Measurements from ENCODE around the gene GUCY1A2. TPM values are rescaled to one million over a fixed set of nuclear protein-coding genes. Genes with fewer than 3 reads are reported as not detected.

Gene GUCY1A2
- total RNA-seq, 1 donor, result under 0.01 TPM

GRCh38 chr11:107011977-107012376, 6.3 kb downstream of the GUCY1A2 start:
- H3K4me3 ChIP-seq (ENCODE audit: insufficient read depth, low read length), result no peak overlapping the region
- H3K4me2 ChIP-seq (ENCODE audit: insufficient read depth, low read length), result no peak overlapping the region
- no peak overlapping the region for H3K27ac ChIP-seq (ENCODE audit: low read depth, low read length)
- TF ChIP-seq, protein P1, sequence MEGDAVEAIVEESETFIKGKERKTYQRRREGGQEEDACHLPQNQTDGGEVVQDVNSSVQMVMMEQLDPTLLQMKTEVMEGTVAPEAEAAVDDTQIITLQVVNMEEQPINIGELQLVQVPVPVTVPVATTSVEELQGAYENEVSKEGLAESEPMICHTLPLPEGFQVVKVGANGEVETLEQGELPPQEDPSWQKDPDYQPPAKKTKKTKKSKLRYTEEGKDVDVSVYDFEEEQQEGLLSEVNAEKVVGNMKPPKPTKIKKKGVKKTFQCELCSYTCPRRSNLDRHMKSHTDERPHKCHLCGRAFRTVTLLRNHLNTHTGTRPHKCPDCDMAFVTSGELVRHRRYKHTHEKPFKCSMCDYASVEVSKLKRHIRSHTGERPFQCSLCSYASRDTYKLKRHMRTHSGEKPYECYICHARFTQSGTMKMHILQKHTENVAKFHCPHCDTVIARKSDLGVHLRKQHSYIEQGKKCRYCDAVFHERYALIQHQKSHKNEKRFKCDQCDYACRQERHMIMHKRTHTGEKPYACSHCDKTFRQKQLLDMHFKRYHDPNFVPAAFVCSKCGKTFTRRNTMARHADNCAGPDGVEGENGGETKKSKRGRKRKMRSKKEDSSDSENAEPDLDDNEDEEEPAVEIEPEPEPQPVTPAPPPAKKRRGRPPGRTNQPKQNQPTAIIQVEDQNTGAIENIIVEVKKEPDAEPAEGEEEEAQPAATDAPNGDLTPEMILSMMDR (IDR thresholded peaks at IDR 0.05; ENCODE audit: extremely low read depth, low read depth, low read length), result no peak
- no peak overlapping the region for H2AFZ ChIP-seq (ENCODE audit: low read length)
- H3K79me2 ChIP-seq (ENCODE audit: insufficient read depth, low read length), result no peaks in the 10 kb centered on the region
- no peaks in the 10 kb centered on the region for H3K36me3 ChIP-seq (ENCODE audit: insufficient read depth, low read length)
- no peaks in the 10 kb centered on the region for H3K4me1 ChIP-seq (ENCODE audit: insufficient read depth, low read length)
- H4K20me1 ChIP-seq (ENCODE audit: insufficient read depth, low read length), result no peaks in the 10 kb centered on the region
- no peak for DNase-seq (ENCODE audit: insufficient read length, low spot score, missing footprints)
- H3K27me3 ChIP-seq (ENCODE audit: insufficient read depth, low read length), result peaks cover 10% of the 10 kb centered on the region
- H3K9me3 ChIP-seq (ENCODE audit: low read depth, low read length), result no peaks in the 10 kb centered on the region

DNA sequence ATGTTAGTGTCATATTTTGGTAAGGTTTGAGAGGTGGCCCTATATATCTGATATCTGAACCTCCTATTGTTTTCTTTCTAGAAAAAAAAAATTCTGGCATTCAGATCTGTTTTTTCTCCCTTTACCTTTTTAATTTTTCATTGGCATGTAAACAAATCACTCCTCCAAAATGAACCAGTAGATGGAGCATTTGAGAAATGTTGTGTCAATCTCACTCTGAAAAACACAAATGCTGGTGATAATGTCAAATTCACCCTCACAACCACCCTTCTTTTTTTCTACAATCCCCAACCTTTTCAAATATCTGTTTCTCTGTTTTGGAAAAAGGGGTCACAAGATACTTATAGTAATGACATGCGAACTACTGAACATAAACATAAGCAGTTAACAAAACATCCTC, 9.1 kb downstream of the GUCY1A2 start:
- H2AFZ ChIP-seq (ENCODE audit: low read length), result no peak overlapping the region
- no peak overlapping the region for H3K4me3 ChIP-seq (ENCODE audit: insufficient read depth, low read length)
- TF ChIP-seq, protein P1 (IDR thresholded peaks at IDR 0.05; ENCODE audit: extremely low read depth, low read depth, low read length), result no peak
- no peaks in the 10 kb centered on the region for H3K27me3 ChIP-seq (ENCODE audit: insufficient read depth, low read length)
- H3K27ac ChIP-seq (ENCODE audit: low read depth, low read length), result no peak overlapping the region
- no peaks in the 10 kb centered on the region for H3K36me3 ChIP-seq (ENCODE audit: insufficient read depth, low read length)
- no peaks in the 10 kb centered on the region for H3K4me1 ChIP-seq (ENCODE audit: insufficient read depth, low read length)
- DNase-seq (ENCODE audit: insufficient read length, low spot score, missing footprints), result no peak
- no peaks in the 10 kb centered on the region for H4K20me1 ChIP-seq (ENCODE audit: insufficient read depth, low read length)
- H3K9me3 ChIP-seq (ENCODE audit: low read depth, low read length), result no peaks in the 10 kb centered on the region
- H3K4me2 ChIP-seq (ENCODE audit: insufficient read depth, low read length), result no peak overlapping the region
- no peaks in the 10 kb centered on the region for H3K79me2 ChIP-seq (ENCODE audit: insufficient read depth, low read length)

DNA sequence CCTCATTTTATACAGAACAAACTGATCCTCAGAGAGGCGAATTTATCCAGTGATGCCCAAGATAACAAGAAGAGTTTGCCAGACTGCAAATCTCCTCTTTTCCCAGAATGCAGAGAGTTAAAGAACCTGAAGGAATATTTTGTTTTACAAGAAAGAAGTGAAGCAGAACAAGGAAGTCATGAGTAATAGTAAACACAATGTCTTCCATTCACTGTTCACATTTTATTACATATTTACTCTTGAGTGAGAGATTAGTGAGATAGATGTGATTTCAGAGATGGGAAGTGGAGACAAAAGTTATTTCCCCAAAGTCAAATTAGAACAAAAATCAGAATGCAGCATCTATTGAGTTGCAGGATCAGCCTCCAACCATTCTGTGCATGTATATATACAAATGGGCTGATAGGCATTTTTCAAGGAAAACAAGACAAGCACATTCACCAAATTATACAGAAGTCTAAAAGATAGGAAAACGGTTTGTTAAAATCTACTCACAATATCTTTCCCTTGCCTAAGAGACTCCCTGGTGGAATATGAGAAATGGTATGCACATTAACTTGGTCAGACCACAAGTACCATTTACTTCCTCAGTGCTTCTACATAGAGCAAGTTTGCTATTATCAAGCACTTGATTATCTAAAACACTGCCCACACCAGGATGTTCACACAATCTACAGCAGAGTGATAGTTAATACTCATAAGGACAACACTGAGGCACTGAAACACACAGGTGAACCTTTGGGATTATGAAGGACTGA, 12.0 kb downstream of the GUCY1A2 start:
- no peaks in the 10 kb centered on the region for H3K36me3 ChIP-seq (ENCODE audit: insufficient read depth, low read length)

GRCh38 chr11:106999196-106999595, 19.1 kb downstream of the GUCY1A2 start:
- TF ChIP-seq, protein P1 (IDR thresholded peaks at IDR 0.05; ENCODE audit: extremely low read depth, low read depth, low read length), result no peak
- Histone ChIP-seq H3K4me2 (ENCODE audit: insufficient read depth, low read length) (no peak overlapping the region), H3K36me3 (ENCODE audit: insufficient read depth, low read length) (no peaks in the 10 kb centered on the region), H3K27me3 (ENCODE audit: insufficient read depth, low read length) (no peaks in the 10 kb centered on the region), H3K9me3 (ENCODE audit: low read depth, low read length) (no peaks in the 10 kb centered on the region), H3K4me1 (ENCODE audit: insufficient read depth, low read length) (no peaks in the 10 kb centered on the region), H2AFZ (ENCODE audit: low read length) (no peak overlapping the region), H3K79me2 (ENCODE audit: insufficient read depth, low read length) (no peaks in the 10 kb centered on the region), H3K27ac (ENCODE audit: low read depth, low read length) (no peak overlapping the region), H4K20me1 (ENCODE audit: insufficient read depth, low read length) (no peaks in the 10 kb centered on the region), H3K4me3 (ENCODE audit: insufficient read depth, low read length) (no peak overlapping the region)
- DNase-seq (ENCODE audit: insufficient read length, low spot score, missing footprints), result no peak

More for the DNA sequence above, 12.0 kb downstream of the GUCY1A2 start:
- DNase-seq (ENCODE audit: insufficient read length, low spot score, missing footprints), result no peak
- H3K27me3 ChIP-seq (ENCODE audit: insufficient read depth, low read length), result no peaks in the 10 kb centered on the region
- H3K4me1 ChIP-seq (ENCODE audit: insufficient read depth, low read length), result no peaks in the 10 kb centered on the region
- H3K4me3 ChIP-seq (ENCODE audit: insufficient read depth, low read length), result no peak overlapping the region
- H3K4me2 ChIP-seq (ENCODE audit: insufficient read depth, low read length), result no peak overlapping the region
- TF ChIP-seq, protein P1 (IDR thresholded peaks at IDR 0.05; ENCODE audit: extremely low read depth, low read depth, low read length), result no peak
- no peaks in the 10 kb centered on the region for H3K9me3 ChIP-seq (ENCODE audit: low read depth, low read length)
- H4K20me1 ChIP-seq (ENCODE audit: insufficient read depth, low read length), result no peaks in the 10 kb centered on the region
- H3K79me2 ChIP-seq (ENCODE audit: insufficient read depth, low read length), result no peaks in the 10 kb centered on the region
- H2AFZ ChIP-seq (ENCODE audit: low read length), result no peak overlapping the region
- H3K27ac ChIP-seq (ENCODE audit: low read depth, low read length), result no peak overlapping the region
